ENCODE measurements around the gene DCST1.

The DCST1 gene

DNA sequence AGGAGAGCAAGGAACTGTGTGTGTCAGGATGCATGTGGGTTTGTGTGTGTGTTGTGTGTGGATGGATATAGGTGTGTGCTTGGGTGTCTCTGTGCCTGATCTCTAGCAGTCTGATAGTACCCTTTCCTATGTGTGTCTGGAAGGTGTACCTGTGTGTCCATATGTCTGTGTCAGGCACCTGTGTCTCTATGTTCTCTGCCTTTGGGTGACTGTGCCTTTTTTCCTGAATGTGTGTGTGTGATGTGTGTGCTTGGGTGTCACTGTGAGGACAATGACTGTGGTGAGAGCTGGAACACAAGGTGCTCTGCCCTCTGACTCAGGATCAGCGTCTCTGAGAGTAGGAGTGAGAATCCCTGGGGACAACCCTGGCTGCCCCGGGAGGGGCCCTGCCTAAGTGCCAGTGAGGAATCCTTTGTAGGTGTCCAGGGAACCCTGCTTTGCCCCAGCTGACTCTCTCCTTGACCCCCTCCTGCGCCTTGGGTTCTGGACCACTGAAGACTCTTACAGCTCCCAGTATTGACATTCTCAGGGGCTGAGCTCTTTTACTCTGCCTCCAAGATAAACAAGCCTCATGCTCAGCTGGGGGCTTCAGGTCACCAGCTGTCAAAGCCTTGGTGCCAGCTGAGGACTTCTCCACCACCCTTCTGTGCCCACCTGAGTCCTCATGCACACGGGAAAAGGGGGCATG is 44.3 kb downstream of the DCST1 start:
- Histone ChIP-seq H3K27ac (replicated peaks) (no peak overlapping the region), H3K4me3 (replicated peaks; ENCODE audit: insufficient read depth, low read length) (no peak overlapping the region), H3K27me3 (ENCODE audit: insufficient read depth, poor library complexity, severe bottlenecking) (peaks cover 39% of the 10 kb centered on the region)
- TF ChIP-seq SPI1 (IDR thresholded peaks at IDR 0.05; ENCODE audit: borderline replicate concordance, low read depth) = no peak
- no peak for TF ChIP-seq CTCF (IDR thresholded peaks at IDR 0.05; ENCODE audit: insufficient read depth, low read length)
- TF ChIP-seq POLR2AphosphoS5 (IDR thresholded peaks at IDR 0.05; ENCODE audit: low read depth) = no peak
- TF ChIP-seq REST (IDR thresholded peaks at IDR 0.05; ENCODE audit: insufficient replicate concordance, low read depth) = no peak
- TF ChIP-seq GABPA (IDR thresholded peaks at IDR 0.05; ENCODE audit: low read depth) = no peak
- DNase-seq (ENCODE audit: low read depth in 1 of 2, low spot score in 1 of 2) = no peak

DNA sequence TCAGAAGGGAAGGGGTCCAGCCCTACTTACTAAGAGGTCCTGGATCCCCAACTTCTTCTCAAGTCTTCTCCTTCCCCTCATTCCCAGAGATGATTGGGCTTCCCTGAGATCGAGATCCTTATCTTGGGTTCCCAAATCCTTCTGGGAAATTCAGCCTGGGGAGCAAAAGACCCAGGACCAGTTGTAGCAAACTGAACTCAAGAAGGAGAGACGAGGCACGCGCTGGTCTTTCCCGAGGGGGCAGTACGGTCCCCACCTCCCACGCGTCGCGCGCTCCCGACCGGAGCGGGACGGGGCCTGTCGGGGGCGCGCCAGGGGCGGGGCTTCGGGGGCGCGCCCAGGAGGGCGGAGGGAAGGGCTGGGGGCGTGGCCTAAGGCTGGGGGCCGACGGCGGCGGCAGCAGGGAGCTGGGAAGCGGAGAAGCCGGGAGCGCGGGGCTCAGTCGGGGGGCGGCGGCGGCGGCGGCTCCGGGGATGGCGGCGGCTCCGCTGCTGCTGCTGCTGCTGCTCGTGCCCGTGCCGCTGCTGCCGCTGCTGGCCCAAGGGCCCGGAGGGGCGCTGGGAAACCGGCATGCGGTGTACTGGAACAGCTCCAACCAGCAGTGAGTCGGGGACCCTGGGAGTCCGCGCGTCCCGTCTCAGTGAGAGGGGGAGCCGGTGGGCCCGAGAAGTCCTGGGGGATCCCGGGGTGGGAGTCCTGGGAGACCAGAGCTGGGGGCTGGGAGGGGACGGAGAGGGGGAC is 45.0 kb downstream of the DCST1 start, which contains the start of gene EFNA3:
TSS of gene EFNA3 (plus strand) at position 369 of the 741 bp plus-strand sequence. CDS start at position 474, 105 bp downstream.
- Histone ChIP-seq H3K27ac (replicated peaks) (no peak within 1 kb of the TSS), H3K27me3 (ENCODE audit: insufficient read depth, poor library complexity, severe bottlenecking) (peaks cover 46% of the 10 kb centered on the region), H3K4me3 (replicated peaks; ENCODE audit: insufficient read depth, low read length) (peak within 1 kb of the TSS; percentile 14; the same call in 1 of the 2 replicates)
- DNase-seq (ENCODE audit: low read depth in 1 of 2, low spot score in 1 of 2) = no peak
- TF ChIP-seq REST (IDR thresholded peaks at IDR 0.05; ENCODE audit: insufficient replicate concordance, low read depth) (no peak), POLR2AphosphoS5 (IDR thresholded peaks at IDR 0.05; ENCODE audit: low read depth) (no peak), CTCF (IDR thresholded peaks at IDR 0.05; ENCODE audit: insufficient read depth, low read length) (no peak), GABPA (IDR thresholded peaks at IDR 0.05; ENCODE audit: low read depth) (no peak), SPI1 (IDR thresholded peaks at IDR 0.05; ENCODE audit: borderline replicate concordance, low read depth) (no peak)

- Histone ChIP-seq H3K27me3 (ENCODE audit: insufficient read depth, poor library complexity, severe bottlenecking) (peaks cover 47% of the 10 kb centered on the region), H3K4me3 (replicated peaks; ENCODE audit: insufficient read depth, low read length) (peak overlapping the region; percentile 14; the same call in 1 of the 2 replicates), H3K27ac (replicated peaks) (no peak overlapping the region)
- TF ChIP-seq POLR2AphosphoS5 (IDR thresholded peaks at IDR 0.05; ENCODE audit: low read depth) (no peak), GABPA (IDR thresholded peaks at IDR 0.05; ENCODE audit: low read depth) (no peak)
- no peak for DNase-seq (ENCODE audit: low read depth in 1 of 2, low spot score in 1 of 2)
Measured at GRCh38 chr1:155079210-155079486, 45.5 kb downstream of the DCST1 start.

DNA sequence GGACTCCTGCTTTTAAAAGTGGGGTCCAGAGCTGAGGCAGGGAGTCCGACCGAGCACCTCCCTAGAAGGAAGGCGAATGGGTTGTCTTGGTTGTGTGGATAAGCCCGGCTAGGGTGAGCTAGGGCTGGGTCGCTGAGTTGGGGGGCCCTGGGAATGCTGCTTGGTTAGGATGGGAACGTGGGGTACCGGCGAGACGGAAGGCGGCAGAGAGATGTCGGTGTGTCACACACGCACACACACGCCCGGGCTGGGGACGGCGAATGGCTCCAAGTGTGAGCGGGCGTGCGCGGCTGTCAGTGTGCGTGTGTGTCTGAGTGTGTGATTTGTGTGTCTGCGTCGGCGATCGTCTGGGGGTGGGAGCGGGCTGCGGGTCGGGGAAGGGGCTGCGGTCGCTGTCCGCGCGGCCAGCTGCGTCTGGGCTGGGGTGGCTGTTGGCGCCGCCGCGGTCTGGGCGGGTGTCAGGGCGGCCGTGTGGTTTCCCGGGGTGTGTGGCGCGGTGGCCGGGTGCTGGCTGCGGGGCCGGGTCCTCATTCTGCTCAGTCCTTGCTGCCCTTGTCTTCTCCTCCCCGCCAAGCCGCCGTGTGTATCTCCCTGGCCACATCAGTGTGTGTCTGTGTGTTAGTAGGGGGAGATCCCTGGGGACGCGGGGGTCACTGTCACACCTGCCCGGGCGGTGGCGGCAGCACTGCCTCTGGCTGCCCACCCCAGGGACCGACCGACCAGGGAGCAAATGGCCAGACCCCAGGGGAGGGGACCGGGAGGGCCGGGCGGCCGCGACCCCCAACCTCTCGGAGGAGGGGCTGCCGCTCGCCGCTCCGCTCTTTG is 46.1 kb downstream of the DCST1 start:
- no peak for TF ChIP-seq REST (IDR thresholded peaks at IDR 0.05; ENCODE audit: insufficient replicate concordance, low read depth)
- no peak overlapping the region for H3K4me3 ChIP-seq (replicated peaks; ENCODE audit: insufficient read depth, low read length)
- no peak for DNase-seq (ENCODE audit: low read depth in 1 of 2, low spot score in 1 of 2)
- H3K27me3 ChIP-seq (ENCODE audit: insufficient read depth, poor library complexity, severe bottlenecking) = peaks cover 47% of the 10 kb centered on the region
- H3K27ac ChIP-seq (replicated peaks) = no peak overlapping the region
